NCI-H526 (cell line): ENCODE measurements around the gene PLA2G5.

ENCODE experiments used
- DNase-seq, 2 experiments: peaks; one replicate each; lab custom pipeline; 2025; lab: John Stamatoyannopoulos, UW

Gene PLA2G5

DNA sequence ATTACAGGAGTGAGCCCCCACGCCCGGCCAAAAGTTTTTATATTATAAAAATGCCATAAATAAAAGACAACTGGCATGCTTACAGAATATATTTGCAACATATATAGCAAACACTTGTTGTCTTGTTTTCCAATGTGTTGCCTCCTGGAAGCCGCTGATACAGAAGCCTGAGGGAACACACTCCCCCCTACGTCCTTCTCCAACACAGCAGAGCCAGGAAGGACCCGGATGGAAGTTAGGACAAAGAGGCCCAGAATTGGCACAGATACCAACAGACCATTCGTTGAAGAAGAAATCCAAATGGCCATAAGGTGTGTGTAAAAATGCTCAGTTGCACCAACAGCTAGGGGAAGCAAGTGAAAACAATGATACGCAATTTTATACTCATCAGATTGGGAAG, 1.3 kb upstream of the PLA2G5 start:
- DNase-seq, result no peak

DNA sequence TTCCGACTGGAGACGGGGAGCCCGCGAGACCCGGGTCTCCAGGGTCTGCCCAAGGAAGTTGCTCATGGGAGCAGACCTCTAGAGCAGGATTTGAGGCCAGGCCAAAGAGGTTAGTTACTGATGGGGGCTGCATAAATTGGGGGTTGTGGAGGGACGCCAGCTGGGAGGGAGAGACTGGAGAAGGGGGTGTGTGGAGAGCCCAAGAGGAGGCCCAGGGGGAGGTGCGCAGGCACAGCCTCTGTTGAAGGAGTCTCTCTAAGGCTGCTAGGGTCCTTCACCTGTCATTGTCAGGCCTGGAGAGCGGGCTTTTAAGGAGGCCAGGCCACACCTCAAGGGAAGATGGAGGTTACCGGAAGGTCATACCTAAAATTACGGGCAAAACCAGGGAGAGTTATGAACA, 363 bp downstream of the PLA2G5 start:
- no peak for DNase-seq

DNA sequence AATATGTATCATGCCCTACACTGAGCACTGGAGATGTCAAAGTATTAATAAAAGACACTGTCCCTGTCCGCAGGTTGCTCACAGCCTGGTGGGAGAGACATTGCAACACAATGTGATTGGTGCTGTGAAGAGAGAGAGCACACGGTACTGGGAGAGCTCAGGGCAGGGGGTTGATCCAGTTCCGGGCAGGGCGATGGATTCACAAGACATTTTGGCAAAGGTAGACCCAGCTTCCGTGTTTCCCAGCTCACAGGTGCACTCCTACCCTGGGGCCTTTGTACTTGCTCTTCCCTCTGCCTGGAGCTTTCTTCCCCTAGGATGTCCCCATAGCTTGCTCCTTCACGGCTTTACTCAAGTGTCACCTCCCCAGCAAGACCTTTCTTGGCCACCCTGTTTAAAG, 1.4 kb downstream of the PLA2G5 start:
- no peak for DNase-seq

DNA sequence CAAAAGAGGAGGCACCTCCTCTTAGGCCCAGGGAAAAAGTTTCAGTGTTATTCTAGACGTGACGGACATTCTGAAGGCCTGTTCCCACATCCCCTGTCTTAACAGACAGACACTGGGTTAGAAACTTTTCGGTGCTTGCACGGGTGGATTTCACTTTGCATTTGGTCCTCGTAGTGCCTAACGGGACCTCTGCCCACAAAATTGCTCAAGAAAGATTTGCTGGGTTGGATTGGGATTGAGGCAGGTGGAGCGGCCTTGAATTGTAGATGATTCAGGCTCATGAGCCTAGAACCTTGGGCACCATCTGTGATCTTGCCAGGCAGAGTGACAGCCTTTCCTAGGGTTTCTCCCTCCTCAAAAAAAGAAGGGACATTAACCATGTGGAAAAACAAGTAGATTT, 2.8 kb downstream of the PLA2G5 start:
- DNase-seq, result no peak

DNA sequence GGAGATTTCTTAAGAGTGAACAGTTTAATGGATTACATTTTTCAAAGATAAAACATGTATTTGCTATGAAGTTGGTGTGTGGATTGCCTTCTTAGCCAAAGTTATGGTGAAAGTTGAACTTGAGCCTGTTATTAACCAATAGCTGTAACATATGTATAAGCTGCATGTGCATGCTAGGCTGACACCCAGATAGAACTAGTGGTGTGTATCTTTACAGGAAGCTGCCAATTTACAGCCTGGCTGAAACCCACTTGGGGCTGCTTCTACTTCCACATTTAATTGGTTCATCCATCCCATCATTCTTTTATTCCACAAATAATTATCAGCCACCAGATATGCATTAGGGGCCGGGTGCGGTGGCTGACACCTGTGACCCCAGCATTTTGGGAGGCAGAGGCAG, 3.3 kb downstream of the PLA2G5 start:
- no peak for DNase-seq

DNA sequence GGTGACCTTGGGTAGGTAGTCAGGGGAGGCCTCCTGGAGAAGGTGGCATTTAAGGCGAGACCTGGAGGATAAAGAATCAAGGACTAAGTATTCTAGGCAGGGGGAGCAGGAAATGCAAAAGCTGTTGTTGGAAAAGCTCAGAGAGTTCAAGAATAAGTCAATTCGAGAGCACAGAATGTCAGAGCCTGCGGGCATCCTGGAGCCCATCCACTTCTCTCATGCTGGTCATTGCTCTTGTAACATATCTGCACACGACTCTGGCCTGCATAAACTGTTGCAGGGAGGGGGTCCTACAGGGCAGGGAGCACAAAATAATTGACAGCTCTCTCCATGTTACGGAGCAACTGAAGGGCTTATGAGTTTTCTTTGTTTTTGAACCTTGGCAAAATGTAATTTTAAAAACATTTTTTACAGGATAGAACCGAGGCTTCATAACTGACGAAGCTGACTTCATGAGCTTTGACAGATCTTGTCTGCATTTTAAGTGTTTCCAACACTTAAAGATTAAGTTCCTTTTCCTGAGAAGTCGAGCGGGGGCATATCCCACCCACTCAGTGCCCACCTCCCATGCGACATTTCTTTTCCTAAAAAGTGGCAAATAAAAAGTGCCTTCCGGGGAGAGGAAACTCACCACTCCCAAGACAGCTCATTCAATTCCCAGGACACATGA, 4.2 kb downstream of the PLA2G5 start:
- DNase-seq, result no peak

DNA sequence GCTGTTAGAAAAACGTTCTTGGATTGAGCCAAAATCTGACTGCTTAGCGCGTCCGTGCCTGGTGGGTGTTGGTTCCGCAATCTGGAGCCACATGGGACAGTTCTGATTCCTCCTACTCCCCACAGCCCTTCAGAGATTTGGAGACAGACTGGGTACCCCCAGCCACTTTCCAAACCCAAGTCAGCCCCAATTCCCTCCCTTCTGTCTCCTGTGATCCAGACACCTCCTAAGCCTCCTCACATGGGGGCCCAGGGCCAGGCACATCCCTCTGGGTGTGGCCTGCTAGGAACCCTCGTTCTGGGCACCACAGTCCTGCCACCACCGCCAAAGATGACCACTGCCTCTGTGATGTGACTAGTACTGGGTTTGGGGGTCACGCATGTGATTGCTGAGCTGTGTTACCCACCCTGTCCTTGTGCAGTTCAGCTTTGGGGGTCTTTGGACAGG, 4.8 kb downstream of the PLA2G5 start:
- no peak for DNase-seq

DNA sequence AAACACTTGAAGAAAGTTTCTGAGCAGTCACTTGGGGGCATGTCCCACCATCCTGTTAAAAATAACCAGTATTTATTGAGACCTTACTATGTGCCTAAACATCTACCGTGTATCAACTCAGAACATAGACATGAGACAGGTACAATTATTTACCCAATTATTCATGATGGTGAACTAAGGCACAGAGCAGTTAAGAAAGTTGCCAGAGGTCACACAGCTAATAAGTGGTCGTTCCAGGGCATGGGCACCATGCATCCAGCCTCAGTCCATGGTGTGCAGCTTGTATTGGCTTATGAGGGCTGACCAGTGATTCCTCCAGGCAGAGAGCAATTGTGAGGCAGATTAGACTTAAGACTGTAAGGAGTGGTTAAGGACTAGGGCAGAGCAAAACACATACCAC, 5.4 kb downstream of the PLA2G5 start:
- DNase-seq, result no peak

DNA sequence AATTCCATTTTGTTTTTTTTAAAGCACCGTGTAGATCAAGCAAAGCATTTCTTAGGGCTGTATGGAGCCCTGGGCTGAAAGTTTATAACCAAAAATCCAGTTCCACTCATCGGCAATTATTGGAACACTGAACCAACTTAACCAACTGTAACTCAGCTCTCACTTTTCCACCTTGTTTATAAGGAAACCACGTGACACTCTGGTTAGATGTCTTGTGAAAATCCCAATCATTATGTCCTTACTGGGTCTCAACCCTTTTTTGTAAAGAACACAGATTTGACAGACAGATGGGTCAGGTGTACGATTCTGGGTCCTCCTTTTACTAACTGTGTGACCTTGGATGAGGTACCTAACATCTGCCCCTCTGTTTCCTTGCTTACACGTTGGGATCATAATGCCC, 6.2 kb downstream of the PLA2G5 start:
- DNase-seq, result no peak

DNA sequence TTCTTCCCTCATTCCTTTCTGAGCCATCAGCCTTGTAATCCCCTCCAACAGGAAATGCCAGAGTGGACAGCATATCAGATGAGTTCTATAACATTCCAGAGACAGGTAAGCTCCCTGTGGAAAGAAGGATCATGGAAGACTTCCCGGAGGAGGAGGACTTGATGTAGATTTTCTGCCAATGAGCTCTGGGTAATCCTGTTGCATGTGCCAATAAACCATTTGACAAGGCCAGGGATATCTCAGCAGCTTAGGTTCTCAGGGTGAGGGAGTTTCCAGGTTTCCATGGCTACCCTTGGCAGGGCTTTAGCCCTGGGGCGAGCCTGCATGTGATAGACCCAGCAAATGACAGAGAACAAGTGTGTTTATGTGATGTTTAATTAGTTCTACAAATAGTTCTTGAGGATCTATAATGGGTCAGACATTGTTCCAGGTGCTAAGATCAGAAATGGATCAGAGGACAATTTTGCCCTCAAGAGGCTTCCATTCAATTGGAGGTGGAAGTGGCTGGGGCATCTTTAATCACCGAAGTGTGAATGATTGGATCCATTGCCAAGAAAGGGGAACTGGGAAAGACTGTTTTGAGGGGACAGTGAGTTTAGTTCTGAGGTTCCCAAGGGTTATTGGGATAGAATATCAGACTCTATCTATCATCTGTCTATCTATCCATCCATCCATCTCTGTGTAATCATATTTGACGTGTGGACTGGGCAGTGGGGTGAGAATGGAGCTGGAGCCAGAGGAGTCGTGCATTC, 6.9 kb downstream of the PLA2G5 start:
- DNase-seq, result no peak

DNA sequence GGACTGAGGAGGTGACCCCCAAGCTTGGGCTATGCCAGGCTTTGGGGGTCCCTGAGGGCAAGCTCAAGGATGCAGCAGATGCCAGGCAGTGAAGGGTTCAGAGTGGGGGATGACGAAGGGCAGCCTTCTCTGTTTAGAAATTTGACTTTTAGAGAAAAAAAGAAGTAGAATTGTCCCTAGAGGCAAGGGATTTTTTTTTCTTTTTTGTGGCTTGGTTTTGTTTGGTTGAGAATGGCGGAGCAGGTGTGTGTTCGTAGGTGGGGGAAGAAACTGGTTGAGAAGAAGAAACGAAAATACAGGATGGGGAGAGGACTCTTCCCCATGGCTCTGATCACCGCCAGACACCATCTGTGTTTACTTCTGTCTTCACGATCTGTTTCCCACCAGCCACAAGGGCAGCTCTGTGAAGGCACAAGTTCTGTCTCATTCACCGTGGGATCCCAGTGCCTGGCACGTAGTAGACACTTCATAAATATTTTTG, 8.2 kb downstream of the PLA2G5 start:
- no peak for DNase-seq

DNA sequence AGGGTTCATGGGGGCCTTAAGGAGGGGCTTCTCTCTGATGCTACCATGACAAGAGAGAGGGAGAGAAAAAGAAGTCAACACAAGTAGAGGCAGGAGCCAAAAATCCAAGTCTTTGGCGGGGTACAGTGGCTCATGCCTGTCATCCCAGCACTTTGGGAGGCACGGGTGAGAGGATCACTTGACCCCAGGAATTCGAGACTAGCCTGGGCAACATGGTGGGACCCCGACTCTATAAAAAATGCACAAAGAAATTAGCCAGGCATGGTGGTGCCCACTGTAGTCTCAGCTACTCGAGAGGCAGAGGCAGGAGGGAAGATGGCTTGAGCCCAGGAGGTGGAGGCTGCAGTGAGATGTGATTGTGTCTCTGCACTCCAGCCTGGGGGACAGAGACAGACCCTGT, 8.7 kb downstream of the PLA2G5 start:
- DNase-seq, result no peak

DNA sequence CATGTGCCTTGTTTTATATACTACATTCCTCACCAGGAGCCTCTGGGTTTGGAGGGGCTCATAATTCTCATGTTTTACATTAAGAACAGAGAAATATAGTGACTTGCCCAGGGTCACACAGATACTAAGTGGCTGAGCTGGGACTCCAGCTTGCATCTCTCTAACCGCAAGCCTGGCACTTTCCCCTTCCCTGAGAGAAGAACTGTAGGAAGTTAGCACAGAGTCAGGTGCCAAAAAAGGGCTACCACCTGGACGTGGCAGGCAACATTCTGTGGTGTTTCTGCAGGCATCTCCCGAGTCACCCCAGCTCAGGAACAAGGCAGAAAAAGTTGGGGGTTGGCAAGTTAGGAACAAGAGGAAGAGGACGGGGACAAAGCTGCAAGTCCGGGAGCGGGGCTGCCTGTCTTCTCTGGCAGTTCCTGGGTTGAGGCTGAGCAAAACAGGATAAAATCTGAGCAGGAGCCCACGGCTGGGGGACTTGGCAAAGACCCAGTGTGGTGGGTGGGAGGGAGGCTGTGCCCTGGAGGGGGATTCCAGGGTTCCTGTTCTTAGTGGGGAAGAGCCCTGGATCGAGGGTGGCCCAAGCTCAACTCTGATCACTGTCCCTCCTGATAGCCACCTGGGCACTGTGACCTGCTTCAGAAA, 9.8 kb downstream of the PLA2G5 start:
- no peak for DNase-seq

DNA sequence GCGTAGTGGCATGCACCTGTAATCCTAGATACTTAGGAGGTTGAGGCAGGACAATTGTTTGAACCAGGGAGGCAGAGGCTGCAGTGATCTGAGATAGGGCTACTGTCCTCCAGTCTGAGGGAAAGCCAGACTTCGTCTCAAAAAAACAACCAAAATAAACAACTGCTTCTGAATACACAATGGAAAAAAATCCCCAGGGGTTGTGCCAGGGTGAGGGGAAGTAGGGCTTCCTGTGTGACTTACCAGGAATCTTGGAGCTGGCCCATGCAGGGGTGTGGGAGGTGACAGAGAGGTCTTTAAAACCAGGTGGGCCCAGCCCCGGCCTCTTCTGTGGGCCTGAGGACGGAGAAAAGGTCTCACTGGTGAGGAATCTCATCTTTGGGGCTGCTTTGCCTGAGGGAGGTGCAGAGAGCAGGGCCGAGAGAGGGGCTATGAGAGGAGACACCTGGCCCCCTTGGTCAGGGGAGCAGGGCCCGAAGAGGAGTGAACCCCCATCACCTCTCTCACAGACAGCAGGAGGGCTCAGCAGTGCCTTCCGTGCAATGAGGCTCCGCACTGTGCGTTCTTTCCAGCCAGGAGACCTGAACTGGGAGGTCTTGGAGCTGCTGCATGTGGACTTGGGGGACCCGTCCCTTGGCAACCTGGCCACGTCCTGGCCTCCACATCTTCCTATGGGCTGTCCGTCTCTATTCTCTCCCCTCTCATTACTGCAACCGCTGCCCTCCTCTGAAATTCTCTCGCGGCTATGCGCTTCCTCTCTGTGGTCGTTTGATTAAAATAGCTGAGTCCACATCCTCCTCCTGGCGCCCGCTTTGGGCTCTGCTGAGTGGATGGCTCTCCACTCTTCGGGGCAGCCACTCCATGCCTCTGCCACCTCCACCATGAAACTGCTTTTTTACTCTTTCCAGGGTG, 10.7 kb downstream of the PLA2G5 start:
- DNase-seq, result no peak

DNA sequence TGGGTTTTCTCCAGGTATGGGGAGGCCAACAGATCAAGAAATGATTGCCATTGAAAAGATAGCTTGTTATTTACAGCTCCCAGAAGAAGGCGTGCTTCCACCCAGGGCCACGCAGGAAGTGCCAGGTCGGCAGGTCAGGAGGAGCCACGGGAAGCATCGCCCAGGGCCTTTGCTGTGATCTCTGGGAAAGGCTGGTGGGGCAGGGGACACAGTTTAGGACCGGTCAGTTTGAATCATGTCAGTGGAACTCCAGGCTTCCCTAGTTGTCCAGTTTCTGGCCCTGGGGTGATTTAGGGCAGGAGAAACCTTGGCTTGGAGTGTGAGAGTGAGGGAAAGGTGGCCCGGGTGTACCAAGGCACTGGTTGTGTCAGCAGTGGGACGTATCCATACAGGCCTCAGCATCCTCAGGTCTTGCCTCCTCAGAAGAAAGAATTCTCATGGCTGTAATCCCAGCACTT, 11.4 kb downstream of the PLA2G5 start:
- no peak for DNase-seq

DNA sequence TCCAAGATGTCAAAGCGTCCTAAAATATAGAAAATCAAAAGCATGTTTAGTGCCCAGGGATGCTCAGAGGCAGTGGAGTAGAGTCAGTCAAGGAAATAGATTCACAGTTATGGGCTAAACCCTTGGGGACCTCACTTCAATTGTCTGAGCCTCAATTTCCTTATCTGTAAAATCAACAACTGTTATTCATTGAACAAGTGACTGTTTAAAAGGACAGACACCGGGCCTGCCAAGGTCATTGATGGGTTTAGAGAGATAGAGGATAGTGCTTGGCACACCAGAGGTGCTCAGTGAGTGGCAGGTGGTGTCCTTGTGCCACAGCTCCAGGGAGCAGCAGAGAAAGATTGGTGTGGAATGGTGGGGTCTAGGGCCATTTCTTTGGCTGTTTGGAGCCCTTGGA, 12.8 kb downstream of the PLA2G5 start:
- DNase-seq, result no peak

DNA sequence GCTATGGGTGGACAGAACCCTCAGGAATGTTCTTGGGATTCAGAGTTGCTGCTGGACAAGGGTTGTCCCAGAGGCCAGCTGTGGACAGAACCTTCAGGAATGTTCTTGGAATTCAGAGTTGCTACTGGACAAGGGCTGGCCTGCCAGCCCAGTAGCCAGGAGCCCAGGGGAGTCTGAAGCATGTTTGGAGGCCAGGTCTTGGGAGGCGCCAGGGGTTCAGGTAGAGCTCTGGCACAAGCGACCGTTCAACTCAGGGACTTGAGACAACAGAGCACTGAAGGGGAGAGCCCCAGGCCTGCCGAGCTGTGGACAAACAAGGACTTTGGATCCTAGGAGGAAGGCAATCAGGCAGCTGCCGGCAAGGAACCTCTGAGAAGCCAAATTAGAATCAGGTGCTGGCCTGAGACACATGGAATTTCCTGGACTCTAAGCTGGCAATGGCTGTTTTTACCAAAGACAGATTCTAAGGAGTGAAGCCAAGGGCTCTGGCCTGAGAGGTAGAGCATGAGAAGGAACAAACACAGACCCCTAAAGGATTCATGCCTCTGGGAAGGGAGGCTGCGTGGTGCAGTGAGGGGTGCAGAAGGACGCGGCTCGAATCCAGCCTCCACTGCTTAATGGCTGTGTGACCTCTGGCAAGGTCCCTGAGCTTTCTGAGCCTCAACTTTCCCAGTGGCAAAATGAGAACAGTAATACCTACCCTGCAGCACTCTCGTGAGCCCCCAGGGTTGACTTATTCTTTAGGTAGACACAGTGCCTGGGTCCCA, 13.4 kb downstream of the PLA2G5 start:
- no peak for DNase-seq

DNA sequence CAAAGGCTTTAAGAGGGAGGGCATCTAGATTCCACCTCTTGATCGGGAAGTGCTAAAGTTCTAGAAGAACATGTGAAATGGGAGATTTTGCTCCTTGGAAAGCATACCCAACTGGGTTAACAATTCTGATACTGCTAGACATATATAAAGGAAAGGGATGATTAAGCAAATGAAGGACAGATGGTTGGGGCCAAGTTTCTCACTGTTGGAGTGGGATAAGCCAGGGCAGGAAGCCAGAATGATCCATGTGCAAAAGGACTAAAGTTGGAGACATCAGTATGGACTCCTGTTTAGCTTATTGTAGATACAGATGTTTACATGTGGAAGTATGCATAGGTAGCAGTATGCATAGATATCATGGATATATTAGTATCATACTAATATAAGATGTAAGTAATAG, 16.8 kb downstream of the PLA2G5 start:
- no peak for DNase-seq

DNA sequence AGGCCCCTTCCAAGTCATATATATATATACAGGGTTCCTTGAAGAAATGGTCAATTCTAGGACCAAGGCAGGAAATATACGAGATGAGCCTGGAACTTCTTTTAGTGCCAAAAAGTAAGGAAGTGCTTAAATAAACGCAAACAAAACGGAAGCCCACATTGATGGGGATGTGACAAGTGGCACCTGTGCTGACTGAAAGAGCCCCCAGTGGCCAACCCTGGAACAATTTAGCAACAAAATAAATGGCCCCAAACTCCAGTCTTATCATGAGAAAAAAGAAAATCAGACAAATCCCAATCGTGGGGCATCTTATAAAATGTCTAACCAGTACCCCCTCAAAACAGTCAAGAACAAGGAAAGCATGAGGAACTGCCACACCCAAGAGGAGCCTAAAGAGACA, 17.7 kb downstream of the PLA2G5 start:
- DNase-seq, result no peak

DNA sequence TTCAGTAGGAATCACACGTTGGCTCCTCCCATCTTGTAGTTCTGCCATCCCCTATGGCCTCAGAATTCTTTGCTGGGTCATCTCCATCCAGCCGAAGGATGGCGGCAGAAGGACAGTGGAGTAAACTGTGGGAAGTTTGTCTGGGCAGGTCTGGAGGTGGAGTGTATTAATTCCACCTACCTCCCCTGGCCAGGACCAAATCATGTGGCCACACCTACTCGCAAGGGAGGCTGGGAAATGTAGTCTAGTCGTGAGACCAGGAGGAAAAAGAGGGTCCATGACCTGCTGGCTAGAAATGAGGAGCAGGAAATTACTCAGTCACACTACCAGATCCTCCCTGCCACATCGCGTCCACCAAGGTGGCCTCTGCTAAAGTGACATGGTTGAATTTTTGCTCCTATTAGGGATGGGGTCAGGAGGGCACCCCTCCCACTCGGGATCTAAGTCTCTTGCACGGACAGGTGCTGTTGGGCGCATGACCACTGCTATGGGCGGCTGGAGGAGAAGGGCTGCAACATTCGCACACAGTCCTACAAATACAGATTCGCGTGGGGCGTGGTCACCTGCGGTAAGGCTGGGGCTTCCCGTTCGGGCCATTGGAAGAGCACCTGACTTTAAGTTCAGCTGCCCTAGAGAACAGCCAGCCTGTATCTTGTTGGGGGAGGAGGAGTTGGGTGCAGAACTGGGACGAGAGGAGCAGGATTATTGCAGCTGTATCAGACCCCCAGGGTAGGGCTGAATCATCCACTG, 19.5 kb downstream of the PLA2G5 start:
- DNase-seq, result no peak

DNA sequence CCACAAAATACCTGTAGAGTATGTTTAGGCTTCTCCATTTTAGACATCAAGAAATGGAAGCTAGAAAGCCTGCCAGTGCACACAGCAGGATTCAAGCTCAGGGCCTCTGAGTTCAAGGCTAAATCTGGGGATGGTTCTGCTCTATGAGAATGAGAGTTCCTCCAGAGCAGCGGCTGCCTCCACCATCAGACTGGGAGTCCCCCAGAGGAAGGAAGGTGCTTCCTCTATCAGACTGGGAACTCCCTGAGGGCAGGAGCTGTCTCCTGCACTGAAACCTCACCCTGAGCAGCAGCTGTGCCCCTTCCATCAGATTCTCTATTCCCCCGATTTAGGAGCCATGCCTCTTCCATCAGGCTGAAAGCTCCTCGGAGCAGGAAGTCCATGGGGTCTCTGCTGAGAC, 20.1 kb downstream of the PLA2G5 start:
- DNase-seq, result no peak
